OCI-LY7 (cell line): ENCODE data around the gene PTPRZ1. TPM values are rescaled to one million over a fixed set of nuclear protein-coding genes. Genes with fewer than 3 reads are reported as not detected.

Source experiments
- BruUV-seq: library from RNA; stranded (reverse); fragments of 400-500 nt; replicated peaks from 2 replicates; lab custom pipeline; 2021; lab: Mats Ljungman, UMichigan
- CTCF ChIA-PET: fragments of 300-600 bp; sonication (Branson Sonifier 250); formaldehyde crosslinking; loops from one replicate; lab custom pipeline; 2022; ENCODE audit warnings: antibody characterized with exemption; ENCODE audit not compliant: unreplicated experiment; lab: Charles Lee
- POLR2A ChIA-PET: fragments of 300-600 bp; sonication (Branson Sonifier 250); formaldehyde crosslinking; loops from one replicate; lab custom pipeline; 2022; ENCODE audit warnings: antibody characterized with exemption; lab: Charles Lee
- DNase-seq: peaks from one replicate; pipeline ENCODE4 v3.0.0-alpha.2; 2015; ENCODE audit warnings: low spot score
- H2AFZ ChIP-seq: fragments of 200-600 bp; sonication (generic), shearing (Covaris generic); 2 replicates; pipeline ENCODE4 v1.6.1; 2014; ENCODE audit warnings: mild to moderate bottlenecking, antibody characterized with exemption, low read length, moderate library complexity
- H3K27ac ChIP-seq: fragments of 200-600 bp; sonication (generic); 2 replicates; pipeline ENCODE4 v1.5.1; 2014; ENCODE audit warnings: mixed run types, low read depth, mild to moderate bottlenecking, moderate library complexity, low read length, inconsistent platforms; ENCODE audit not compliant: poor library complexity, severe bottlenecking
- H3K36me3 ChIP-seq: fragments of 200-600 bp; sonication (generic); 2 replicates; pipeline ENCODE4 v1.6.1; 2014; ENCODE audit warnings: mild to moderate bottlenecking, antibody characterized with exemption, low read length, moderate library complexity, mixed read lengths; ENCODE audit not compliant: insufficient read depth
- H3K4me1 ChIP-seq: fragments of 200-600 bp; sonication (generic); 2 replicates; pipeline ENCODE4 v1.5.1; 2014; ENCODE audit warnings: mild to moderate bottlenecking, low read length; ENCODE audit not compliant: insufficient read depth, poor library complexity, severe bottlenecking
- H3K4me2 ChIP-seq: fragments of 200-600 bp; sonication (generic); 2 replicates; pipeline ENCODE4 v1.6.1; 2014; ENCODE audit warnings: mild to moderate bottlenecking, low read length
- H3K4me3 ChIP-seq: fragments of 200-600 bp; sonication (generic); 2 replicates; pipeline ENCODE4 v1.5.1; 2014; ENCODE audit warnings: mild to moderate bottlenecking, low read depth, low read length; ENCODE audit not compliant: poor library complexity, severe bottlenecking
- H3K79me2 ChIP-seq: fragments of 200-600 bp; sonication (generic); 2 replicates; pipeline ENCODE4 v1.6.1; 2016; ENCODE audit warnings: low read depth, mild to moderate bottlenecking, low read length, moderate library complexity, mixed read lengths; ENCODE audit not compliant: insufficient read depth
- H3K9me2 ChIP-seq: fragments of 200-600 bp; sonication (generic); 2 replicates; pipeline ENCODE4 v1.6.1; 2016; ENCODE audit warnings: mild to moderate bottlenecking, low read length, mixed read lengths; ENCODE audit not compliant: insufficient read depth
- H3K9me3 ChIP-seq: fragments of 200-600 bp; sonication (generic); 2 replicates; pipeline ENCODE4 v1.6.1; 2014; ENCODE audit warnings: mild to moderate bottlenecking, mixed run types, low read length, mixed read lengths
- H4K20me1 ChIP-seq: fragments of 200-600 bp; sonication (generic); 2 replicates; pipeline ENCODE4 v1.6.1; 2014; ENCODE audit warnings: mild to moderate bottlenecking, antibody characterized with exemption, low read length, moderate library complexity, mixed read lengths; ENCODE audit not compliant: insufficient read depth
- CTCF ChIP-seq: fragments of 200-600 bp; sonication (generic); conservative IDR thresholded peaks from 2 replicates; pipeline ENCODE4 v1.5.1; 2014; ENCODE audit warnings: mild to moderate bottlenecking, antibody characterized with exemption, low read length, moderate library complexity, mixed read lengths
- EZH2phosphoT487 ChIP-seq: fragments of 200-600 bp; sonication (generic); IDR thresholded peaks from 2 replicates; pipeline ENCODE4 v1.6.1; 2018; ENCODE audit warnings: low read depth, borderline replicate concordance, mild to moderate bottlenecking, mixed run types, antibody characterized with exemption, low read length, moderate library complexity, mixed read lengths
- intact Hi-C: fragments of 100-400 bp; cut with micrococcal nuclease; formaldehyde crosslinking; loops from one replicate; pipeline ENCODE4 v1.10.0; 2022; ENCODE audit not compliant: unreplicated experiment
- total RNA-seq, 2 experiments: library from RNA; depleted of rRNA in 1 of 2; stranded (reverse); fragments of >200 nt in 1 of 2; shearing (Covaris generic) in 1 of 2; gene quantifications; 2 replicates each; pipeline ENCODE4 v1.2.3, GENCODE V29; 2014 to 2022

Gene PTPRZ1
- total RNA-seq, 2 experiments from 2014 or later = not detected

- H3K27ac ChIP-seq = no peak overlapping the region
- no TSS peak for BruUV-seq
- H3K9me3 ChIP-seq = no peaks in the 10 kb centered on the region
- no peak for TF ChIP-seq EZH2phosphoT487
- TF ChIP-seq CTCF = no peak
- CTCF ChIA-PET = no interaction called here
- intact Hi-C loops = no loop called here
- POLR2A ChIA-PET = interaction anchor here (0.6 kb wide), 1 partner anchor 57 kb away, joined by 4 read pairs; no protein-coding TSS in a partner anchor
- no peak overlapping the region for H3K4me3 ChIP-seq
- H3K79me2 ChIP-seq = no peaks in the 10 kb centered on the region
- no peak for DNase-seq
- no peak overlapping the region for H3K4me2 ChIP-seq
- no peaks in the 10 kb centered on the region for H3K9me2 ChIP-seq
- H3K36me3 ChIP-seq = no peaks in the 10 kb centered on the region
- no peak overlapping the region for H2AFZ ChIP-seq
- H4K20me1 ChIP-seq = no peaks in the 10 kb centered on the region
- no peaks in the 10 kb centered on the region for H3K4me1 ChIP-seq
Measured at GRCh38 chr7:121931149-121931902, 58.4 kb downstream of the PTPRZ1 start.

- ChIA-PET POLR2A (interaction anchor here (1.0 kb wide), 1 partner anchor 8 kb away, joined by 3 read pairs; no protein-coding TSS in a partner anchor), CTCF (no interaction called here)
- H4K20me1 ChIP-seq = no peaks in the 10 kb centered on the region
- H3K4me1 ChIP-seq = no peaks in the 10 kb centered on the region
- no TSS peak for BruUV-seq
- H3K27ac ChIP-seq = no peak overlapping the region
- no peaks in the 10 kb centered on the region for H3K9me3 ChIP-seq
- TF ChIP-seq EZH2phosphoT487 (no peak), CTCF (no peak)
- H3K4me3 ChIP-seq = no peak overlapping the region
- no peaks in the 10 kb centered on the region for H3K79me2 ChIP-seq
- DNase-seq = no peak
- H3K9me2 ChIP-seq = no peaks in the 10 kb centered on the region
- H3K4me2 ChIP-seq = no peak overlapping the region
- intact Hi-C loops = no loop called here
- no peak overlapping the region for H2AFZ ChIP-seq
- H3K36me3 ChIP-seq = no peaks in the 10 kb centered on the region
Measured at GRCh38 chr7:121932768-121933167, 59.8 kb downstream of the PTPRZ1 start.
